Stimulated activated CD8-positive, alpha-beta memory T cell treated with anti-CD3 and anti-CD28 coated beads, Interleukin-4, amount 100 ng/mL, for 24 hours (primary cell): ENCODE results near the gene HINT3.
"Not testable (repeated sequence)": the region's sequence is repeated elsewhere in the genome, so short reads cannot be mapped to it uniquely, and the experiment has no call there.

Experiments
- DNase-seq: peaks from one replicate; pipeline ENCODE4 v3.0.0-alpha.2; 2020; ENCODE audit warnings: low read depth

Gene HINT3

GRCh38 chr6:126002755-126003679 lies 46.4 kb downstream of the HINT3 start:
- no peak for DNase-seq

GRCh38 chr6:126007800-126008199 lies 51.2 kb downstream of the HINT3 start:
- no peak for DNase-seq

- DNase-seq = no peak
Observed at GRCh38 chr6:126010040-126010439, 53.5 kb downstream of the HINT3 start.

GRCh38 chr6:126015863-126016262 lies 59.3 kb downstream of the HINT3 start:
- DNase-seq = no peak

- DNase-seq = no peak
Observed at GRCh38 chr6:126016591-126016990, 60.0 kb downstream of the HINT3 start.

GRCh38 chr6:126017668-126018067 lies 61.1 kb downstream of the HINT3 start:
- DNase-seq = no peak

- DNase-seq = no peak
Observed at GRCh38 chr6:126020305-126021050, 63.9 kb downstream of the HINT3 start.

GRCh38 chr6:126023474-126023873 lies 66.9 kb downstream of the HINT3 start:
- not testable (repeated sequence) for DNase-seq

- DNase-seq = no peak
Observed at GRCh38 chr6:126026001-126026400, 69.4 kb downstream of the HINT3 start.

GRCh38 chr6:126027601-126028000 lies 71.0 kb downstream of the HINT3 start:
- no peak for DNase-seq
